NCI-H460 (cell line): Measurements from ENCODE around the gene HOOK2. TPM values are rescaled to one million over a fixed set of nuclear protein-coding genes. Genes with fewer than 3 reads are reported as not detected.
"Not testable (repeated sequence)": the region's sequence is repeated elsewhere in the genome, so short reads cannot be mapped to it uniquely, and the experiment has no call there.

ENCODE experiments used
- DNase-seq: peaks from one replicate; pipeline ENCODE4 v3.0.0-alpha.2; 2016; ENCODE audit warnings: low read depth; ENCODE audit errors: extremely low read depth
- small RNA-seq, 2 experiments: library from RNA; depleted of rRNA; stranded (forward); fragments of <200 nt; gene quantifications; one replicate each; pipeline ENCODE3, GENCODE V24; 2014
- total RNA-seq: library from RNA; depleted of rRNA; stranded (reverse); fragments of >200 nt; shearing (Covaris generic); gene quantifications from 2 replicates; pipeline ENCODE4 v1.2.3, GENCODE V29; 2014; rRNA removed

HOOK2 gene
- total RNA-seq, 1 experiment from 2014 or later = 6.0 TPM

- DNase-seq = no peak
These were observed 52.0 kb downstream of the HOOK2 start for GRCh38 chr19:12723381-12723640.

GRCh38 chr19:12722566-12723380, 52.6 kb downstream of the HOOK2 start:
- peak; percentile 97 for DNase-seq

GRCh38 chr19:12721656-12722565, 53.4 kb downstream of the HOOK2 start:
- DNase-seq = no peak

GRCh38 chr19:12720851-12721655, 54.3 kb downstream of the HOOK2 start:
- DNase-seq = no peak

- DNase-seq = no peak
These were observed 55.1 kb downstream of the HOOK2 start for GRCh38 chr19:12720296-12720695.

GRCh38 chr19:12715929-12716328, 59.4 kb downstream of the HOOK2 start:
- no peak for DNase-seq

- no peak for DNase-seq
These were observed 60.2 kb downstream of the HOOK2 start for GRCh38 chr19:12715102-12715501.

- not testable (repeated sequence) for DNase-seq
These were observed 62.0 kb downstream of the HOOK2 start for GRCh38 chr19:12713304-12713703.

Small RNAs within 50 kb of the gene (small RNA-seq; reads per million reads assigned to genes)
- 0 to 0.02 reads per million in 2 experiments for gene MIR5684

Other genes with a start within 250 kb of the HOOK2 start
- gene ZNF564, start 224.1 kb downstream of the HOOK2 start, total RNA-seq = 3.5 and 4.1 TPM in 2 replicates
- gene ZNF490, start 164.7 kb downstream of the HOOK2 start, total RNA-seq = 1.7 and 1.8 TPM in 2 replicates
- gene ZNF791, start 164.6 kb downstream of the HOOK2 start, total RNA-seq = 14.3 and 15.2 TPM in 2 replicates
- 21.5 and 27.7 TPM in 2 replicates for gene MAN2B1, start 108.8 kb downstream of the HOOK2 start, total RNA-seq
- 5.8 and 7.7 TPM in 2 replicates for gene WDR83, start 108.7 kb downstream of the HOOK2 start, total RNA-seq
- 75.7 and 83.6 TPM in 2 replicates for gene DHPS, start 93.7 kb downstream of the HOOK2 start, total RNA-seq
- gene GNG14, start 87.6 kb downstream of the HOOK2 start, total RNA-seq = not detected in 2 replicates
- gene FBXW9, start 78.9 kb downstream of the HOOK2 start, total RNA-seq = 6.2 and 6.9 TPM in 2 replicates
- gene TNPO2, start 51.6 kb downstream of the HOOK2 start, total RNA-seq = 17.4 and 23.4 TPM in 2 replicates
- gene TRIR, start 40.9 kb downstream of the HOOK2 start, total RNA-seq = 141 and 145 TPM in 2 replicates
- gene GET3, start 38.1 kb downstream of the HOOK2 start, total RNA-seq = 50.9 and 53.9 TPM in 2 replicates
- 0.22 TPM in 1 of 2 replicates, not detected in the other for gene BEST2, start 23.8 kb downstream of the HOOK2 start, total RNA-seq
- gene JUNB, start 15.9 kb upstream of the HOOK2 start, total RNA-seq = 137 and 153 TPM in 2 replicates
- gene PRDX2, start 26.2 kb upstream of the HOOK2 start, total RNA-seq = 216 and 259 TPM in 2 replicates
- gene THSD8, start 26.5 kb upstream of the HOOK2 start, total RNA-seq = not detected in 2 replicates
- gene RNASEH2A, start 31.0 kb upstream of the HOOK2 start, total RNA-seq = 25.6 and 31.1 TPM in 2 replicates
- gene RTBDN, start 59.0 kb upstream of the HOOK2 start, total RNA-seq = not detected in 2 replicates
- gene MAST1, start 63.0 kb upstream of the HOOK2 start, total RNA-seq = 1.7 TPM in 2 replicates
- 24.5 and 26.8 TPM in 2 replicates for gene DNASE2, start 105.9 kb upstream of the HOOK2 start, total RNA-seq
- 0.52 and 1.3 TPM in 2 replicates for gene KLF1, start 111.6 kb upstream of the HOOK2 start, total RNA-seq
- 5.5 and 5.8 TPM in 2 replicates for gene GCDH, start 115.6 kb upstream of the HOOK2 start, total RNA-seq
- 0.37 TPM in 1 of 2 replicates, not detected in the other for gene SYCE2, start 143.7 kb upstream of the HOOK2 start, total RNA-seq
- gene FARSA, start 158.2 kb upstream of the HOOK2 start, total RNA-seq = 45.7 and 46.9 TPM in 2 replicates
- gene CALR, start 163.1 kb upstream of the HOOK2 start, total RNA-seq = 378 and 410 TPM in 2 replicates
- 165 and 189 TPM in 2 replicates for gene RAD23A, start 170.3 kb upstream of the HOOK2 start, total RNA-seq
- gene GADD45GIP1, start 181.7 kb upstream of the HOOK2 start, total RNA-seq = 24.7 and 27.4 TPM in 2 replicates
- gene DAND5, start 194.0 kb upstream of the HOOK2 start, total RNA-seq = not detected in 2 replicates
- 5.2 and 8.2 TPM in 2 replicates for gene NFIX, start 219.9 kb upstream of the HOOK2 start, total RNA-seq